GM12874 (cell line): ENCODE measurements around the gene FBXL16.

ENCODE experiments used
- CTCF ChIP-seq: IDR thresholded peaks from 2 replicates; pipeline ENCODE4 v1.5.1; 2011; ENCODE audit warnings: low read depth, mild to moderate bottlenecking, control low read depth, low read length, moderate library complexity; ENCODE audit not compliant: insufficient read depth

Gene FBXL16

DNA sequence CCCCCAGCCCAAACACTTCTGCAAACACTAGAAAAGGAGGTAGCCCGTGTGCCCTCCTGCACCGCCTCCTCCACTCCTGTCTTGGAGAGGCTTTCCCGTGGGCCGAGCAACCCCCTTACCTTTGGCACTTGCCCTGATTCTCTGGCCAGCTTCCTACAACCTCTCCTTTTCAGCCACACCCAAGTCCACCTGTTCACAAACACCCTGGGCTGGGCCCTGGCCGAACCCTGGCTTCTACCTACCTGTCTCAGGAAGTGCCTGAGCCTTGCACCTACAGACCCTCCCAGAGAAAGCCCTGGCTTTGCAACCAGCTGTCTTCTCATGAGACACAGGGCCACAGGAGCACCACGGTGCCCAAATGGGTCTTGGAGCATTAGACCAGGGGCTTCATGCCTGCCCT is 13.3 kb upstream of the FBXL16 start:
- no peak for TF ChIP-seq CTCF

GRCh38 chr16:718389-718788 is 12.8 kb upstream of the FBXL16 start:
- TF ChIP-seq CTCF = no peak

DNA sequence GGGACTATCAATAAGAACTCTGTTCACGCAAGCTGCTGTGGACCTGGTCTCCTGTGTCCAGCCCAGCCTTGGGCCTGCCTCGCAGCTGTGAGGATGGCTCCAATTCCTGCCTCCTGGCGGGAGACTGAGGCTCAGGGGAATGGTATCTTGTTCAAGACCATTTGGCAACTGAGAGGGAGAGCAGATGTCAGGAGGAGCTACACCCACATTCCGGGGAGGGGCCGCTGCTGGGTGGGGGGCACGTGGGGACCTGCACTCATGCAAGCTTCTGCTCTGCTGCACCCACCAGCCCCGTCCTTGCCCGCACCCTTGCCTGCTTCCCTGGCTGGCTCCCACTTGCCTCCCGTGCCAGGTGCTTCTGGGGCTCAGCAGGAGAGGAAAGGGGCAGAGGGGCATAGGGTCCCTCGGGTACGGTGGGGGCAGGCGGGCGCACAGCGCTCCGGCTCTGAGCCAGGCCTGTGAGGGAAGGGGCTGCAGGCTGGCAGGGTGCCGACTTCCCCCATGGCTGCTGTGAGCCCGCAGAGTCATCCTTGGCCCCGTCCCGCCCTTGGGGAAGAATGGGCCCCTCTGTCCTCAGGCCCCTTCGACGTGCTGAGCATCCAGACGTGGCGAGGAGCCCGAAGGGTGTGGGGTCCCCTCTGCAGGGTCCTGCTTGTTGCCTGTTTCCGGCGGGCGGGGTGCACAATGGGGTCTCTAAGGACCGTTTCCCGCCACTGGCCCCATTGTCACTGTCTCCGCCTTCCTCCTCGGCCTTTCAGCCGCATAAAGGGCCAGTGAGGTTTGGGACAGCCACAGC is 12.0 kb upstream of the FBXL16 start:
- no peak for TF ChIP-seq CTCF

- TF ChIP-seq CTCF = no peak
These were observed 11.2 kb upstream of the FBXL16 start for GRCh38 chr16:716768-717325.

GRCh38 chr16:716200-716568 is 10.6 kb upstream of the FBXL16 start:
- TF ChIP-seq CTCF = no peak

DNA sequence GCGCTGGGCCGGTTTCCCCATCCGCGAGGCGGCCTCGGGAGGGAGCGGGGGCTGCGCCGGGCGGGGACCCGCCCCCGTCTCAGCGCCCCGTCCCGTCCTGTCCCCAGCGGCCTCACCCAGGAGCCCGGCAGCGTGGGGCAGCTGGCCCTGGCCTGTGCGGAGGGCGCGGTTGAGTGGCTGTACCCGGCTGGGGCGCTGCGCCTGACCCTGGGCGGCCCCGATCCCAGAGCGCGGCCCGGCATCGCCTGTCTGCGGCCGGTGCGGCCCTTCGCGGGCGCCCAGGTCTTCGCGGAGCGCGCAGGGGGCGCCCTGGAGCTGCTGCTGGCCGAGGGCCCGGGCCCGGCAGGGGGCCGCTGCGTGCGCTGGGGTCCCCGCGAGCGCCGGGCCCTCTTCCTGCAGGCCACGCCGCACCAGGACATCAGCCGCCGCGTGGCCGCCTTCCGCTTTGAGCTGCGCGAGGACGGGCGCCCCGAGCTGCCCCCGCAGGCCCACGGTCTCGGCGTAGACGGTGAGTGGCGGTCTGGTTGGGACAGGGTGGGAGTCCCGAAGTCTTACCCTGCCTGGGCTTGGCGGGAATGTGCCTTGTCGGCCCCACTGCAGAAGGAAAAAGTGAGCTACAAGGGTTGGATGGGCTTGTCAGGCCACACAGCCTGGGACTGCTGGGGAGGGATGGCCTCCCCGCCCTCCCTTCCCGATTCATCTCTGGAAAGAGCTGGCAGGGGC is 10.0 kb upstream of the FBXL16 start:
- TF ChIP-seq CTCF = peak; percentile 13; the same call in 1 of the 2 replicates

DNA sequence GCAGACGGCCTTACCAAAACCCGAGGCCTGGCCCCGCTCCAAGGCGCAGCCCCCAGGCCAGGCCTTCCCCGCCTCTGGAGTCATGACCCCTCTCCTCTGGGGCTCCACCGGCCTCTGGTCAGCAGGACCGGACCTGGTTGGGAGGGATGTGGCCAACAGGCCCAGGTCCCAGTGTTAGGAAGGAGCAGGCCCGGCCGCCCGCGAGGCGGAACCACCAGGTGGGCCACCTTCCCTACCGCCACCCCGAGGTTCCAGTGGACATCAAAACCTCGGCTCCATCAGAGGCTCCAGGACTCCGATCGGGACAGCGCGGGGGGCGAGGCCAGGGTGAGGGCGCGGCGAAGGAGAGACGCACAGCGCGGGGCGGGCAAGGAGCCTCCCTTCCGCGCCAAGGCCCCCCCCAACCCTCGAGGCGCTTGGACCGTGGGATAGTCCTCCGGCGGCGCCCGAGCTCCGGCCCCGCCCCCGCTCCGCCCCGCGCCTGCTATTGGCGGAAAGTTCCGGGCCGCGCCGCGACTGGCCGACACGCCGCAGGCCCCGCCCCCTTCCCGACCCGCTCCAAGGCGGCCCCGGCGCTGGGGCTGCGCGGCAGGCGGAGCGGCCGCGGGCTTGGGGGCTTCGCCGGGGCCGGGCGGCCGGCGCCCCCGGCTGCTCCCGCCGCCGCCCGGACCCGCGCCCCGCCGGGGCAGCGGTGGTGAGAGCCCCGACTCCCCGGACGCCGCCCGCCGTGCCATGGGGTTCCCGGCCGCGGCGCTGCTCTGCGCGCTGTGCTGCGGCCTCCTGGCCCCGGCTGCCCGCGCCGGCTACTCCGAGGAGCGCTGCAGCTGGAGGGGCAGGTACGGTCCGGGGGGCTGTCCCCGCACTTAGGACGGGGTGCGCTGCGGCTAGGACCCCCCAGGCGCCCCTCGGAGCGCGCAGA is 9.2 kb upstream of the FBXL16 start, which contains the start of gene METRN:
METRN (plus strand) TSS at position 561 of the 919 bp plus-strand sequence; CDS start at position 733, 172 bp downstream.
- no peak for TF ChIP-seq CTCF
